K562 (cell line): ENCODE results near the gene IRF2BP1. TPM values are rescaled to one million over a fixed set of nuclear protein-coding genes. Genes with fewer than 3 reads are reported as not detected.

Experiments
- ATAC-seq: fragments of 200-7000 bp; cut with Tn5 transposase; 3 replicates; pipeline ENCODE4 v1.9.1; 2020; ENCODE audit warnings: moderate library complexity
- BruUV-seq: library from RNA; stranded (reverse); fragments of 400-500 nt; replicated peaks from 2 replicates; lab custom pipeline; 2021; lab: Mats Ljungman, UMichigan
- CTCF ChIA-PET: fragments of 300-600 bp; formaldehyde crosslinking; extraction: SDS; loops from one replicate; lab custom pipeline; 2021; ENCODE audit warnings: low intra/inter-chr PET ratio; lab: Yijun Ruan, JAX
- POLR2A ChIA-PET: fragments of 300-600, 350-650 bp; sonication (Branson Sonifier 250); formaldehyde crosslinking; extraction: SDS; loops from one replicate; lab custom pipeline; 2021; ENCODE audit warnings: antibody characterized with exemption, inconsistent platforms; lab: Yijun Ruan, JAX
- DNase-seq, 4 experiments: peaks; one replicate each; pipeline versions ENCODE4 v3.0.0 to v3.0.0-alpha.2; 2011 to 2018; ENCODE audit warnings: low spot score in 3 of 4, mixed read lengths in 3 of 4; ENCODE audit errors: extremely low read depth in 1 of 4
- FAIRE-seq: peaks from 2 replicates; lab custom pipeline; 2011; peaks lifted over from hg19 to GRCh38; lab: Jason Lieb, UNC
- H2AFZ ChIP-seq: 2 replicates; pipeline ENCODE4 v1.6.0; 2011; ENCODE audit warnings: low read depth, low read length, control low read depth, inconsistent platforms
- H3K27ac ChIP-seq: fragments of 200-600 bp; 3 replicates; pipeline ENCODE4 v1.8.0; 2011; ENCODE audit warnings: low read depth, mild to moderate bottlenecking, control low read depth, inconsistent platforms, low read length, moderate library complexity, mixed read lengths; ENCODE audit errors: extremely low read depth
- H3K27me3 ChIP-seq, 2 experiments: fragments of 300-600 bp in 1 of 2; 2 replicates in 1 of 2; 3 replicates in 1 of 2; pipeline versions ENCODE4 v1.6.0 to v1.8.0; 2011; ENCODE audit warnings: inconsistent platforms in 2 of 2, low read length in 2 of 2, mild to moderate bottlenecking in 1 of 2, mixed read lengths in 1 of 2, moderate library complexity in 1 of 2; ENCODE audit not compliant: control insufficient read depth in 2 of 2, insufficient read depth in 2 of 2
- H3K36me3 ChIP-seq: fragments of 300-600 bp; 3 replicates; pipeline ENCODE4 v1.8.0; 2011; ENCODE audit warnings: mild to moderate bottlenecking, low read length, inconsistent platforms; ENCODE audit not compliant: control insufficient read depth, insufficient read depth
- H3K4me1 ChIP-seq, 2 experiments: fragments of 200-600 bp in 1 of 2; replicated peaks in 1 of 2; 2 replicates in 1 of 2; 3 replicates in 1 of 2; pipeline versions ENCODE4 v1.5.1 to v1.8.0; 2011; ENCODE audit warnings: inconsistent platforms in 2 of 2, low read length in 2 of 2, mild to moderate bottlenecking in 1 of 2, mixed read lengths in 1 of 2, moderate library complexity in 1 of 2; ENCODE audit not compliant: control insufficient read depth in 2 of 2, insufficient read depth in 2 of 2
- H3K4me2 ChIP-seq: 2 replicates; pipeline ENCODE4 v1.6.1; 2011; ENCODE audit warnings: low read length, control low read depth, inconsistent platforms, mixed read lengths; ENCODE audit not compliant: insufficient read depth
- H3K4me3 ChIP-seq: fragments of 200-600 bp; sonication (generic), shearing (Covaris generic); 2 replicates; pipeline ENCODE4 v1.5.1; 2016; ENCODE audit warnings: control low read depth, inconsistent platforms
- H3K79me2 ChIP-seq: fragments of 200-600 bp; 3 replicates; pipeline ENCODE4 v1.8.0; 2011; ENCODE audit warnings: low read length, inconsistent platforms; ENCODE audit not compliant: control insufficient read depth, insufficient read depth
- H3K9ac ChIP-seq, 2 experiments: 2 replicates each; pipeline versions ENCODE4 v1.6.0 to v1.6.1; 2011; ENCODE audit warnings: low read depth in 2 of 2, low read length in 2 of 2, control low read depth in 1 of 2, inconsistent platforms in 1 of 2, mild to moderate bottlenecking in 1 of 2, mixed read lengths in 1 of 2; ENCODE audit not compliant: insufficient read depth in 1 of 2
- H3K9me1 ChIP-seq: one replicate; pipeline ENCODE4 v1.6.0; 2011; ENCODE audit warnings: inconsistent platforms, mild to moderate bottlenecking, low read length, moderate library complexity; ENCODE audit not compliant: control insufficient read depth, insufficient read depth
- H3K9me3 ChIP-seq: replicated peaks from 2 replicates; pipeline ENCODE4 v1.5.1; 2011; ENCODE audit warnings: low read depth, low read length, inconsistent platforms; ENCODE audit not compliant: control insufficient read depth, insufficient read depth
- H4K20me1 ChIP-seq: replicated peaks from 2 replicates; pipeline ENCODE4 v1.6.1; 2011; ENCODE audit warnings: low read length, inconsistent platforms, mixed read lengths; ENCODE audit not compliant: control insufficient read depth, insufficient read depth
- ARID4B ChIP-seq: sonication (generic); formaldehyde crosslinking; IDR thresholded peaks from 2 replicates; pipeline ENCODE4 v1.8.0; 2022; ENCODE audit warnings: mild to moderate bottlenecking, missing genetic modification reagents
- BHLHE40 ChIP-seq: IDR thresholded peaks from 2 replicates; pipeline ENCODE4 v1.6.1; 2011; ENCODE audit warnings: low read length, improper control_type of control experiment
- ELF1 ChIP-seq: fragments of 200-800 bp; sonication (Bioruptor generic); IDR thresholded peaks from 2 replicates; pipeline ENCODE4 v1.6.1; 2016; ENCODE audit warnings: missing genetic modification characterization, missing compliant biosample characterization
- HNRNPH1 ChIP-seq: fragments of 200-400 bp; formaldehyde crosslinking; optimal IDR thresholded peaks from 2 replicates; pipeline ENCODE3; 2017; ENCODE audit warnings: low read depth, mild to moderate bottlenecking, low read length, moderate library complexity
- JUND ChIP-seq, 2 experiments: IDR thresholded peaks; 2 replicates in 1 of 2; 3 replicates in 1 of 2; pipeline ENCODE4 v1.6.1; 2011; ENCODE audit warnings: borderline replicate concordance in 2 of 2, low read depth in 2 of 2, low read length in 2 of 2, improper control_type of control experiment in 1 of 2, missing biosample characterization in 1 of 2, missing genetic modification characterization in 1 of 2, missing genetic modification reagents in 1 of 2
- MTA1 ChIP-seq: fragments of 450-650 bp; IDR thresholded peaks from 2 replicates; pipeline ENCODE4 v1.6.1; 2017; ENCODE audit warnings: borderline replicate concordance
- SMAD1 ChIP-seq: fragments of 150-350 bp; IDR thresholded peaks from 2 replicates; pipeline ENCODE4 v1.6.1; 2014; ENCODE audit warnings: low read length, low read depth; ENCODE audit not compliant: partially characterized antibody
- SMARCA4 ChIP-seq: fragments of 450-650 bp; IDR thresholded peaks from 2 replicates; pipeline ENCODE4 v1.6.1; 2016
- SMARCA5 ChIP-seq: fragments of 450-650 bp; IDR thresholded peaks from 2 replicates; pipeline ENCODE4 v1.6.1; 2016
- TEAD1 ChIP-seq, 2 experiments: fragments of 450-650 bp in 1 of 2; sonication (generic) in 1 of 2; formaldehyde crosslinking; IDR thresholded peaks; 2 replicates each; pipeline versions ENCODE4 v1.4.0 to v1.8.0; 2020 to 2022; ENCODE audit warnings: mild to moderate bottlenecking in 2 of 2, missing genetic modification reagents in 1 of 2
- THRA ChIP-seq: fragments of 450-650 bp; IDR thresholded peaks from 2 replicates; pipeline ENCODE4 v1.6.1; 2017; ENCODE audit warnings: mild to moderate bottlenecking, moderate library complexity
- ZBTB7A ChIP-seq: IDR thresholded peaks from 2 replicates; pipeline ENCODE4 v1.6.1; 2011; ENCODE audit warnings: low read depth, mild to moderate bottlenecking, low read length, moderate library complexity, borderline replicate concordance; ENCODE audit not compliant: control insufficient read depth
- ZFX ChIP-seq: sonication (generic); formaldehyde crosslinking; IDR thresholded peaks from 2 replicates; pipeline ENCODE4 v1.8.0; 2022; ENCODE audit warnings: mild to moderate bottlenecking, missing genetic modification reagents, moderate library complexity
- WGBS: fragments of 100-300 bp; shearing (Covaris generic); methylation state at CpG from one replicate; pipeline ENCODE4 v1.1.6; 2016; ENCODE audit warnings: low coverage, mixed read lengths; ENCODE audit not compliant: insufficient coverage; ENCODE audit errors: missing lambda C conversion rate; 5-methylcytosine and 5-hydroxymethylcytosine counted together
- in situ Hi-C: fragments of 300-500 bp; cut with MboI; formaldehyde crosslinking; loops from 4 replicates; pipeline ENCODE4 v1.15.0; 2018; ENCODE audit warnings: inconsistent platforms, mixed read lengths
- intact Hi-C: fragments of 100-400 bp; cut with micrococcal nuclease; formaldehyde crosslinking; loops from 2 replicates; pipeline ENCODE4 v1.14.2; 2022
- polyA plus RNA-seq, 8 experiments: library from polyadenylated mRNA; depleted of rRNA in 4 of 8; stranded (reverse) in 5 of 8; unstranded in 3 of 8; fragments of >200 nt; fragmentation: Nextera tagmentation in 2 of 8; fragmentation: Illumina TruSeq in 1 of 8; extraction: Ambion mirVana in 2 of 8; extraction: Trizol in 1 of 8; gene quantifications; 2 replicates each; pipeline versions ENCODE4 v1.2.1 to v1.2.3, GENCODE V29; 2011 to 2014; ENCODE audit warnings: inconsistent platforms in 1 of 8, missing spikeins in 1 of 8
- total RNA-seq, 7 experiments: library from RNA; depleted of rRNA in 6 of 7; stranded (reverse); fragments of >200 nt in 6 of 7; fragmentation: Illumina TruSeq in 2 of 7; extraction: Trizol in 2 of 7; gene quantifications; 2 replicates each; pipeline versions ENCODE4 v1.2.1 to v1.2.3, GENCODE V29; 2011 to 2021; ENCODE audit warnings: low replicate concordance in 1 of 7

The IRF2BP1 gene
- total and polyA plus RNA-seq, 9 of the 15 experiments (the other 6 are each of a cell fraction or from before 2014, with no cell fraction given), result 0.61 to 35.9 (median 3.5) TPM

- TF ChIP-seq JUND (IDR thresholded peaks at IDR 0.05; ENCODE audit: borderline replicate concordance, low read depth, low read length) (peak; percentile 80), JUND (tag; IDR thresholded peaks at IDR 0.05; ENCODE audit: borderline replicate concordance, low read depth, low read length) (peak; percentile 36; the same call in 2 of the 3 replicates), SMARCA5 (peak; percentile 94), TEAD1 (CRISPR knock-in tag; IDR thresholded peaks at IDR 0.05) (0 out of 4 replicates have a peak, but pooled peaks of 1 of the 2 experiments have one; percentile 8), SMARCA4 (peak; percentile 64)
Measured at GRCh38 chr19:45887200-45887710, 1.3 kb upstream of the IRF2BP1 start (continued).

DNA sequence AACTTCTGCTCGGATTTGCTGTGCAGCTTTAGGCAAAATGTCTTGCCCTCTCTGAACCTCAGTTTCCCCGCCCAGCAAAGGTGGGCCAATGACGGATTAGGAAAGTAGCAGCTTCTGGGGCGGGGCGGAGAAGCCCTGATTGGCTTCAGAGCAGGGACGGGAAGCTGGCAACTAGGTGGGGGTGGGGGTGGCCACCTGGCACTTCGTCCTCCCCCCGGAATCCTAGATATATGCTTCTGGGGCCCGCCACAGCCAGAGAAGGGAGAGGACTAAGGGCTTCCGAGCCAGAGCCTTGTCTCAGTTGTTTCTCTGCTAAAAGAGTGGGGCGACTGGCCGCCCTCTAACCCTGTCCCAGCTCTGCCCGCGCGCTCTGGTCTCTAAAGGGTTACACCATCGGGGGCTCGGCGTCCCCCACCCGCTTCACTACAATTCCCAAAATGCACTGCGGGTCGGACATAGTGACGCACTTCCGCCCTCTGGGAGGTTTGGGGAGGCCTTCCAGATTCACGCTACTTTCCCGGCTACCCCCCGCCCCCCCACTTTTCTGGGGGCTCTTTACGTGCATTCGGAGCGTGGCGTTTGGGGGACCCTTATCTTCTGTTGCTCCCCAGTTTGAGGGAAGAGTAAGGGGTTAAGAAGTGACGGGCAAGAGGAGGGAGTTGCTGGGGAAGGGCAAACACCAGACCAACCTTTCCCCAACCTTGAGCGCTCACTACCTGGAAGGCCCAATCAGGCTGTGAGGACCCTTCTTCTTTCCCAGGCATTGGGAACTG is 672 bp upstream of the IRF2BP1 start:
- Histone ChIP-seq H3K27me3 (no peaks in the 10 kb centered on the region), H4K20me1 (no peaks in the 10 kb centered on the region), H3K4me3 (peak overlapping the region; percentile 58), H3K4me1 (peaks cover 37 to 63% of the 10 kb centered on the region in 2 experiments; a peak in 4 of 5 replicates), H3K9me3 (no peaks in the 10 kb centered on the region), H3K9ac (peak overlapping the region; percentile 80 to 97), H3K27ac (peak overlapping the region; percentile 94), H3K36me3 (peaks cover 13% of the 10 kb centered on the region; the same call in 1 of the 3 replicates), H3K79me2 (peaks cover 25% of the 10 kb centered on the region), H2AFZ (peak overlapping the region; percentile 93), H3K4me2 (peak overlapping the region; percentile 87), H3K9me1 (no peaks in the 10 kb centered on the region)
- in situ Hi-C loops, result no loop called here
- FAIRE-seq (peak; percentile 97), ATAC-seq (peak; percentile 74), DNase-seq (peak; percentile 85 to 96 (median 90))
- intact Hi-C loops, result no loop called here
- ChIA-PET CTCF (interaction anchor here (0.6 to 2.6 kb wide), 4 partner anchors 22 to 216 kb away, joined by 3 to 14 read pairs (median 6); partner anchors contain the start of genes FOXA3 and SYMPK), POLR2A (interaction anchor here (0.6 to 2.3 kb wide), 10 partner anchors 12 to 524 kb away, joined by 3 to 12 read pairs (median 4); partner anchors contain the start of genes FOXA3, MYPOP and NANOS2)
- 2% methylated on average over 28 of the region's 32 CpGs for WGBS
- no TSS peak for BruUV-seq
- TF ChIP-seq ELF1 (tag) (peak; percentile 23; the same call in 1 of the 2 replicates), ARID4B (peak; percentile 50; the same call in 1 of the 2 replicates), BHLHE40 (peak; percentile 27; the same call in 1 of the 2 replicates), SMAD1 (peak; percentile 22), HNRNPH1 (no peak), THRA (no peak), MTA1 (peak; percentile 42; the same call in 1 of the 2 replicates), ZFX (CRISPR knock-in tag) (peak; percentile 95), ZBTB7A (peak; percentile 95)
